Measurements from ENCODE around the gene KLK14.

DNA sequence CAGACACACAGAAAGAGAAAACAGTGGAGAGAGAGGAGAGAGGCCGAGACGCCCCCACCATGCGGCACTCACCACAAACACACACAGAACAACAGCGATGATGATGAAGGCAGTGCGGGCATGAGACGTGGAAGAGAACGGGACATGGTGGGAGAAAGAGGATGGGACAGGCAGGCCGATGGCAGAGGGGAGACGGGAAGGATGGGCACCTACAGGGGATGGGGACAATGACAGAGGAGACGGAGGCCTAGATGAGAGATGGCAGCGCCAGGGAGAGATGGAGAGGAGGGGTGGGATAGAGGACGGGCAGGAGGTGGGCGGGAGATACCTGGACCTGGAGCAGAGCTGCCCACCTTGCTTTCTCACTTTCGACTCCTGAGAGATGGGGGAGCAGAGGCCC lies 1.1 kb upstream of the KLK14 start:
- TF ChIP-seq, protein P1, sequence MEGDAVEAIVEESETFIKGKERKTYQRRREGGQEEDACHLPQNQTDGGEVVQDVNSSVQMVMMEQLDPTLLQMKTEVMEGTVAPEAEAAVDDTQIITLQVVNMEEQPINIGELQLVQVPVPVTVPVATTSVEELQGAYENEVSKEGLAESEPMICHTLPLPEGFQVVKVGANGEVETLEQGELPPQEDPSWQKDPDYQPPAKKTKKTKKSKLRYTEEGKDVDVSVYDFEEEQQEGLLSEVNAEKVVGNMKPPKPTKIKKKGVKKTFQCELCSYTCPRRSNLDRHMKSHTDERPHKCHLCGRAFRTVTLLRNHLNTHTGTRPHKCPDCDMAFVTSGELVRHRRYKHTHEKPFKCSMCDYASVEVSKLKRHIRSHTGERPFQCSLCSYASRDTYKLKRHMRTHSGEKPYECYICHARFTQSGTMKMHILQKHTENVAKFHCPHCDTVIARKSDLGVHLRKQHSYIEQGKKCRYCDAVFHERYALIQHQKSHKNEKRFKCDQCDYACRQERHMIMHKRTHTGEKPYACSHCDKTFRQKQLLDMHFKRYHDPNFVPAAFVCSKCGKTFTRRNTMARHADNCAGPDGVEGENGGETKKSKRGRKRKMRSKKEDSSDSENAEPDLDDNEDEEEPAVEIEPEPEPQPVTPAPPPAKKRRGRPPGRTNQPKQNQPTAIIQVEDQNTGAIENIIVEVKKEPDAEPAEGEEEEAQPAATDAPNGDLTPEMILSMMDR (IDR thresholded peaks at IDR 0.05; ENCODE audit: insufficient read depth, low read depth, low read length), result no peak
- no peak for TF ChIP-seq EZH2 (IDR thresholded peaks at IDR 0.05; ENCODE audit: insufficient read depth, low read length)

All from astrocyte (in vitro differentiated cells and primary cell).